HCT116 (cell line): ENCODE results near the gene PA2G4.

Source experiments
- ATF3 ChIP-seq: IDR thresholded peaks from 2 replicates; pipeline ENCODE4 v1.6.1; 2012
- CEBPB ChIP-seq: IDR thresholded peaks from 2 replicates; pipeline ENCODE4 v1.6.1; 2012; ENCODE audit warnings: low read depth
- CTCF ChIP-seq, 3 experiments: fragments of 200-600 bp in 1 of 3; sonication (generic) in 1 of 3; IDR thresholded peaks in 2 of 3; conservative IDR thresholded peaks in 1 of 3; 2 replicates each; pipeline ENCODE4 v1.5.1; 2012 to 2017; ENCODE audit warnings: low read depth in 2 of 3, low read length in 2 of 3, antibody characterized with exemption in 1 of 3, borderline replicate concordance in 1 of 3, control low read depth in 1 of 3, mild to moderate bottlenecking in 1 of 3, mixed read lengths in 1 of 3, mixed run types in 1 of 3, moderate library complexity in 1 of 3; ENCODE audit not compliant: insufficient read depth in 1 of 3
- EZH2 ChIP-seq: fragments of 200-600 bp; sonication (generic); IDR thresholded peaks from 2 replicates; pipeline ENCODE4 v1.6.1; 2017; ENCODE audit warnings: antibody characterized with exemption, mixed run types
- EZH2phosphoT487 ChIP-seq: fragments of 200-600 bp; IDR thresholded peaks from 2 replicates; pipeline ENCODE4 v1.6.1; 2018; ENCODE audit warnings: antibody characterized with exemption, borderline replicate concordance
- JUND ChIP-seq: IDR thresholded peaks from 2 replicates; pipeline ENCODE4 v1.6.1; 2012
- POLR2A ChIP-seq: IDR thresholded peaks from 2 replicates; pipeline ENCODE4 v1.7.0; 2011; ENCODE audit warnings: borderline replicate concordance; ENCODE audit not compliant: insufficient read depth, insufficient read length; ENCODE audit errors: extremely low read depth
- RAD21 ChIP-seq: IDR thresholded peaks from 2 replicates; pipeline ENCODE4 v1.6.1; 2012; ENCODE audit warnings: low read depth, mild to moderate bottlenecking
- REST ChIP-seq: IDR thresholded peaks from 2 replicates; pipeline ENCODE4 v1.6.1; 2012; ENCODE audit warnings: low read depth
- SP1 ChIP-seq: IDR thresholded peaks from 2 replicates; pipeline ENCODE4 v1.6.1; 2012; ENCODE audit warnings: low read depth
- ZBTB33 ChIP-seq: IDR thresholded peaks from 2 replicates; pipeline ENCODE4 v1.6.1; 2011; ENCODE audit warnings: mild to moderate bottlenecking, low read length, moderate library complexity; ENCODE audit not compliant: insufficient replicate concordance; ENCODE audit errors: extremely low read depth
- TF ChIP-seq, protein P1 (sequence below): IDR thresholded peaks from 2 replicates; pipeline ENCODE4 v1.6.1; 2012

DNA sequence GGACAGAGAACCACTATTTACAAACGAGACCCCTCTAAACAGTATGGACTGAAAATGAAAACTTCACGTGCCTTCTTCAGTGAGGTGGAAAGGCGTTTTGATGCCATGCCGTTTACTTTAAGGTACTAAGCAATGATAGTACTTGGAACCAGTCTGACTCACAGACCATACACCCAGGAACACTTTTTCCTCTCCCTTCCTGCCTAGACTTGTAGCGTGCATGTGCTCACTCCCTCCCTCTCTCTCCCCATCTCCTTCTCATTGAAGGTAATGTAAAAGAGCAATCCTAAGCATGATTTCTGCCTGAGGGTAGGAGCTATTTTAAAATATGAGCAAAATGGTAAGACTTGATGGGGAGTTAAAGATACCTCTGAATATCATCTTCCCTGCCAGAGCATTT lies 6.2 kb downstream of the PA2G4 start:
- no peak for TF ChIP-seq CTCF (IDR thresholded peaks at IDR 0.05 in 2 of 3, conservative IDR thresholded peaks at IDR 0.05 in 1 of 3; ENCODE audit: borderline replicate concordance in 1 of 3, insufficient read depth in 1 of 3, low read depth in 2 of 3, low read length in 2 of 3)
- TF ChIP-seq RAD21 = no peak
- TF ChIP-seq JUND = no peak
- no peak for TF ChIP-seq REST
- TF ChIP-seq ATF3 = no peak
- TF ChIP-seq, protein P1, sequence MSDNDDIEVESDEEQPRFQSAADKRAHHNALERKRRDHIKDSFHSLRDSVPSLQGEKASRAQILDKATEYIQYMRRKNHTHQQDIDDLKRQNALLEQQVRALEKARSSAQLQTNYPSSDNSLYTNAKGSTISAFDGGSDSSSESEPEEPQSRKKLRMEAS = no peak
- no peak for TF ChIP-seq EZH2phosphoT487
- TF ChIP-seq SP1 = no peak
- TF ChIP-seq EZH2 = no peak
- no peak for TF ChIP-seq CEBPB
- no peak for TF ChIP-seq ZBTB33
- TF ChIP-seq POLR2A = no peak
